NCI-H2171 treated with DMSO at 0.1 percent for 48 hours (cell line): Measurements from ENCODE around the gene BCL10.

Experiments
- DNase-seq: peaks from one replicate; lab custom pipeline; 2025; lab: John Stamatoyannopoulos, UW

The BCL10 gene

DNA sequence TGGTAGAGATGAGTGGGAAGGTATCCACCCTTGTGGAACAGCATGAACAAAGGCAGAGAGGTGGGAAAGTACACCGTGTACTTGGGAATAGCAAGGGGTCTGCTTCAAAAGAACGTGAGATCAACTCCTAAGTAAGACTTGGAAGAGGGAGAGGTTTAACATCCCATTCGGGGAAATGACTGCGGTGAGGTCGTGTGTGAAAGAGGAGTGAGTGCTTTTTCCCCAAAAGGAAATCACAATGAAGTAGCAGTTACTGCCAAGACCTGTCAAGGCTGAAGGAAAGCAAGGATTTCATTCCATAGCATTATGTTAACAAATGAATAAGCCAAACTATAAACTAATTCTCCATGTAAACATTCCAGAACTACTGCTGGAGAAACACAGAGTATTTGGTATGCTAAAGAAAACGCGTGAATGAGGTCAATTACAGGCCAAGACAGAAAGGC is 55.7 kb downstream of the BCL10 start:
- no peak for DNase-seq

DNA sequence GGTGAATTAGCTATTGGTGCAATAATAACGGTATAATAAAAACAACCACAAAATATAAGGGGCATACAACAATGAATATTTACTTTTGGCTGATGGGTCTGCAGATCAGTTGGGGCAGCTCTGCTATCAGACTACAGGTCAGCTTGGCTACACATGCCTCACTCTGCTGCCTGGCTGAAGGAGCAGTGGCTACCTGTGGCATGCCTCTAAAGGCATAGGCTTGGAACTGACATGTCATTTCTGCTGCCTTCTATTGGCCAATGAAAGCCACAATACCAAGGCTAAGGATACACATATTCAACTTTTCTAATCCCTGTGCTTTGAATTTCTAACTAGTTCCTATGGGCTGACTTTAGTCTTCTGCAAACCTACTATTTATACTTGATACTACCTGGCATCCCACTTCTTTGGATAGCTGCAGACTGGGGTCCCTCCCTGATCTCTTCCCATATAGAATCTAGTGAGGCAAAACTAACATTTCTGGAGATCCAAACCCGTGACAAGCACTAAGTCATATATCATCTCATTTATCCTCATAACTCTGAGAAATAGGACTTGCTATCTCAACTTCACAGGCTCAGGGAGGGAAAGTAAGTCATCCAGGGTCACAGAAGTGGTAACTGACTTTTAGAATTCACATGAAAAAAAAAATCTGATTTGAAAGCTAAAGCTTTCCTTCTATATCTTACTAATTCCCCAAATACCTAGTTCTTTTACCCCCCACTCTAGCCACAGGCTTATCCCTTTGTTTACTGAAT is 56.4 kb downstream of the BCL10 start:
- DNase-seq: no peak

DNA sequence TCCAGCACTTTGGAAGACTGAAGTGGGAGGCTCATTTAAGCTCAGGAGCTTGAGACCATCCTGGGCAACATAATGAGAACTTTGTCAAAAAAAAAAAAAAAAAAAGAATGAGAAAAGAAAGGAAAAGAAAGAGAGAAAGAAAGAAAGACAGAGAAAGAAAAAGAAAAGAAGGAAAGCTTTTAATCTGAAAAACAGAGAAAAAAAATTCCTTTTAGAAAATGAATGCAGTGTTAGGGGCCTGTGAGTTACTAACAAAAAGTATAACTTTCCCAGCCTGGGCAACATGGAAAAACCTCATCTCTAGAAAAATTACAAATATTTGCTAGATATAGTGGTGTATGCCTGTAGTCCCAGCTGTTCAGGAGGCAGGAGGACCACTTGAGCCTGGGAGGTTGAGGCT is 59.7 kb downstream of the BCL10 start:
- no peak for DNase-seq
